GM19193 (cell line): ENCODE data around the gene SLIT3.

Experiments used
- POLR2A ChIP-seq: IDR thresholded peaks from 4 replicates; pipeline ENCODE4 v1.6.1; 2011; ENCODE audit not compliant: insufficient read depth, insufficient read length; ENCODE audit errors: extremely low read depth

SLIT3 gene

DNA sequence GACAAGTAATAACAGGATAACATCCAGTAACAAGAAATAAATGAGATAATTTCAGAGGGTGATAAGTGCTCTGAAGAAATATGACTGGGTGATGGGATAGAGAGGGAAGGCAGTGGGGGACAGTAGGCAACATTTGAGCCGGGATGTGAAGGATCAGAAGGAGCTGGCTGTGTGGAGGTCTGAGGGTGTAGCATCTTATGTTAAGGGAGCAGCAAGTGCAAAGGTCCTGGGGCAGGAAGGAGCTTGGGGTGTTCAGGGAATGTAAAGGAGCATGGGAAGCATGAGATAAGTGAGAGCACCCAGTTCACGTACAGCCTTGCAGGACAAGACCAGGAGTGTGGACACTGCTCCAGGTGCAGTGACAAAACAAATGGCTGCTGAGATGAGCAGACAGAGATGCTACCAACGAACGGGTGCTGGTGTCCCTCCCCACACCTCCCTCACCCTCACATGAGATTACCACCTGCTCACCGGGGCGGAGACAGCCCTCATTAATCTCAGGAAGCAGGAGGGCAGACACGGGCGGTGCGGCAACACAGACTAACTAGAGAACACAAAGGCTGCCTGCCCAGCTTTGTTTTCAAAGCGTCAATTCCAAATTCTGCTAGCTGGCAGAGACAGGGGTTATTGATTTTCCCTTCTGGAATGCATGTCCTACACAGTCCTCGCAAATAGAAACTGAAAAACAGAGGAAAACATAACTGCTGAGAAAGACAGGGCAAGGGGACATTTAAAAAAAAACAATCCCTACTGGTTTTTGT lies 423.6 kb downstream of the SLIT3 start:
- TF ChIP-seq POLR2A, result no peak

DNA sequence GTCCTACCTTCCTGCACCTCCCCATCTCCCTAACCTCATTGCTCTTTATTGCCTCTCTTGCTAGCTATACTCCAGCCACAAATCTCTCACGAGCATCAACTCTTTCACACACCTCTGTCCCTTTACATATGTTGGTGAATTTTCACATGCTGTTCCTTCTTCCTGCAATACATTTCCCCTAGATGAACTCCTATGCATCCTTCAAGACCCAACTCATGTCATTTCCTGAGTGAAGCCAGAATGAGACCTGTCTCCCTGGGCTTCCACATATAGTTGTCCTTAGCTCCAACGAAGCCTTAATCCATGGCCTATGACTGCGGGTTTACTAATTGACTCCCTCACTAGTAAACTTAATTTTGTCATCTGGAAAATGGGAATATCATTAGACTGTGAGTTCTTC lies 424.5 kb downstream of the SLIT3 start:
- no peak for TF ChIP-seq POLR2A

DNA sequence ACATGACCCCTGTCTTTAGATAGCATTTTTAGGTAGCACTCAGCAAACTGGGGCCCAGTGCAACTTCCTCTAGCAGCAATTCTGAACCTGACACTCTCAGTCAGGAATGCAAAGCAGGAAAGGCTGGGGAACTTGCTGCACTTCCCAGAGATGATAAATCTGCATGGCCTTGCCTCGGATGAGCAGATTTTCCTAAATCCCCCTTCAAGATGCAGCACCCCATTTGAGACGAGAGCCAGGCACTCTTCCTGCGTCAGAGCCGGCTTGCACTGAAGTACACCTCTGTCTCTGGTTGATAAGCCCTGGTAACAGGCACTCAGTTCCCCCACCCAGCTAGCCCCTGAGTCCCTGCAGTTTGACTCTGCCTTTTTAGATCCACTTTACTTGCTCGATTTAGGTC lies 425.1 kb downstream of the SLIT3 start:
- TF ChIP-seq POLR2A, result no peak

DNA sequence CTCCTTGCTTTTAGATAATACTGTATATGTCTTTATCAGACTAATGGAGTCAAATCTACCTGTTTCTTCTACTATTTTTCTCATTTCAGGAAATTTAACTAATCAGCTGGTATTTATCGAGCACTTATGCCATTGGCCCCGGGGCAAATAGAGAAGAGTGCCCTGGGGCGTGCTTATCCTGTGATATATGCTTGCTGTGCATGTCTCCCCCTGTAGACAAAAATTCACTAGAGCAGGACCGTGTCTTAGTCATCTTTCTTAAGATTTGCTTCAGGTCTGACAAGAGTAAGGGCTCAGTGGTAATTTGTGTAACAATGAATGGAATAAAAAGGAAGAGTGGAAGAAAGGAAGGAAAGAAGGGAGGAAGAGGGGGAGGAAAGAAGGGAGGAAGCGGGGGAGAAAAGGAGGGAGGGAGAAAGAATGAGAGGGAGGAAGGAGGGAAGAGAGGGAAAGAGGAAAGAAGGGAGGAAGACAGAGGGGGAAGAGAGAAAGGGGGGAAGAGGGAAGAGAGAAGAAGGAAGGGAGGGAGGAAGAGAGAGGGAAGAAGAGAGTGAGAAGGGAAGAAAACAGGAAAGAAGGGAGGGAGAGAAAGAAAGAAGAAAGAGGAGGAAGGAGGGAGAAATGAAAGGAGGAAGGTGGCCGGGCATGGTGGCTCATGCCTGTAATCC lies 426.1 kb downstream of the SLIT3 start:
- no peak for TF ChIP-seq POLR2A

DNA sequence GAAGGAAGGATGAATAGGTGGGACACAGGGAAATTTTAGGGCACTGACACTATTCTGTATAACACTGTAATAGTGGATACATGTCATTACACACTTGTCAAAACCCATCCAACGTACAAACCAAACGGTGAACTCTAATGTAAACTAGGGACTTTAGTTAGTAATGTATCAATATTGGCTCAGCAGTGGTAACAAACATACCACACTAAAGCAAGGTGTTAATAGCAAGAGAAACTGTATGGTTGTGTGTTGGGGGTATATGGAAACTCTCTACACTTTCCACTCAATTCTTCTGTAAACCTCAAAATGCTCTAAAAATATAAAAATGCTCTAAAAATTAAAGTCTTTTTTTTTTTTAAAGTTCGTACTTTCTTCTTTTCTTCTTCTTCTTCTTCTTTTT lies 428.7 kb downstream of the SLIT3 start:
- no peak for TF ChIP-seq POLR2A

DNA sequence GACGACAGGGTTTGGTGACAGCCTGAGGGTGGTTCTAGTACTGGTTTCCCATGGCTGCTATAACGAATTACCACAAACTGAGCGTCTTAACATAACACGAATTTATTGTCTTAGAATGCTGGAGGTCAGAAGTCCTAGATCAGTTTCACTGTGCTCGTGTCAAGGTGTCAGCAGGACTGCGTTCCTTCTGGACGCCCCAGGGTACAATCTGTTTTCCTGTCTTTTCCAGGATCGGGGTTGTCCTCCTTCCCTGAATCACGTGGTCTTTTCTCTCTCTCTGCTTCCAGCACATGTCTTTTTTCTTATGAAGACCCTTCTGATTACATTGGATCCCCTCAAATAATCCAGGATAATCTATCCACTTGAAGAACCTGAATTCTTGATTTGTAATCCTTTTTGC lies 430.0 kb downstream of the SLIT3 start:
- no peak for TF ChIP-seq POLR2A

DNA sequence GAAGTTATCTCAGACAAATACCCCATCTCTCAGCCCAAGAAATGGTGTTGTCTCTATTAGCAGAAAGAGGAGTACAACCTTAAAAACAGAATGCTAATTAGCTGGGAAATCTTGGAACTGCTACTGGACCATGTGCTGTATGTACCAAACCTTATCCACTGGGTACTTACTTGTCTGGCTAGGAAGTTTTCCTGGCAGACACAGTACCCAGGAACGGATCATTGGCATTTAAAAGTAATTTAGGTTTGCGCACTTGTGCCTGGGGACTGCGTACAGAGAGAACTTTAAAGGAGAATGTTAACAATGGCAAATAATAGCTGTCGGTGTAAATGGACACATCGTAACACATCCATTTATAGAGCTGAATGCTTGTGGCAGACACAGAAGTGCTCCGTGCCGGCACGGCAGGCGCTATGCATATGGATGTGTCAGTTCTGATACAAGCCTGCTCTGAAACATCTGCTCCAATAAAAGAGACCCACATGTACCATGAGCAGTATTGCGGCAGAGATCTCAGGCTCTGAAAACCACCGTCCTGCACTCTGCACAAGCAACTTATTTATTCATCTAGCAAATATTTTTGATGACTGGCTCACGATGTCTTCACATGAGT lies 431.2 kb downstream of the SLIT3 start:
- TF ChIP-seq POLR2A, result no peak

DNA sequence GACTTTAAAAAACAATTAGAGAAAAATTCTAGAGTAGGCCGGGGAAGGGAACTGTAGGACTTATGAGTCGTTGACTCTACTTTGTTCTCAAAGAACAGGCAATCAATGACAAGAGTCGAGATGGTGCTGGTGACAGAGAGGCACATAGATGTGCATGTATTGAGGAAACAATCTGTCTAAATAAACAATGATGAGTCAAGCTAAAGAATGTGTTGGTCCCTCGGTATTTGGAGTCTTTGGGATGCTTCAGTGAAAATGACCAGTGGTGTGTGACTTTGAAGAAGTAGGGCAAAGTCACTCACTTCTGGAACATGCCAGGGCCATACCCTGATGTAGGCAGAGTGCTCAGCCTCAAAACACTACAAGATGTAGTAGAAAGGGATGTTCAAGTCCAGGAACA lies 433.7 kb downstream of the SLIT3 start:
- no peak for TF ChIP-seq POLR2A

DNA sequence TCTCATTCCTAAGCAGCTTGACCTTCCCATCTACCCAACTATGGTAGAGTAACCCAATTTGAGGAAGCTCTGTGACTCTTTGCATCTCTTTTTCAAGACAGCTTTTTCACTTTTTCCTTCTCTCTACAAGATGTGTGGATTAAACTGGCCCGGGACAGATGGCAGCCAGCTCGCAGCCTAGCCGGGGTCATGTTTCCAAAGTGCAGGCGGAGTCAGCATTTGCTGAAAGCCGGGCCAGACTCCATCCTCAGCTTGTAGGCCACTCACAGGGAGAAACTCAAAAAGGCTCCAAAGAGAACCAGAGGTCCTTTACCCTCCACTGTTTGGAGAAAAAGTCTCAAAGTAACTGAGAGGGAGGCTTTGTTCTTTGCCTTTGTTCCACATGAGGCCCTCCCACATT lies 435.0 kb downstream of the SLIT3 start:
- TF ChIP-seq POLR2A, result no peak

DNA sequence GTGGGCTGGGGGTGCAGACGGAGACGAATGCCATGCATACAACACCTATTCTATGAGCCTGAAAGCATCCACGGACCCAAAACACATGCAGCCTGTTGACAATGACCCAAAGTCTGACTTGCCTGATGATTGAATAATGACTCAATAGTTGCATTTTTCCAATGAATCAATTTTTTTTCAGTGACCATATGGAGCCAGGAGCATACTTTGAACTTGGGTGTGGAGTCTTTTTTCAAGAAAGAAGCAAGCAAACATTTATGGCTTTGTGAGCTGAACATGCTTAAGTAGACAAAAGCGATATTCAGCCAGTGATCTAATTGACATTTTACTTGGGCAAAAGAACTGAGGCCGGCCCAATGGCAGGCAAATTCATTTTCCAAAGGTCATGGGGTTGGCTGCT lies 437.9 kb downstream of the SLIT3 start:
- no peak for TF ChIP-seq POLR2A

DNA sequence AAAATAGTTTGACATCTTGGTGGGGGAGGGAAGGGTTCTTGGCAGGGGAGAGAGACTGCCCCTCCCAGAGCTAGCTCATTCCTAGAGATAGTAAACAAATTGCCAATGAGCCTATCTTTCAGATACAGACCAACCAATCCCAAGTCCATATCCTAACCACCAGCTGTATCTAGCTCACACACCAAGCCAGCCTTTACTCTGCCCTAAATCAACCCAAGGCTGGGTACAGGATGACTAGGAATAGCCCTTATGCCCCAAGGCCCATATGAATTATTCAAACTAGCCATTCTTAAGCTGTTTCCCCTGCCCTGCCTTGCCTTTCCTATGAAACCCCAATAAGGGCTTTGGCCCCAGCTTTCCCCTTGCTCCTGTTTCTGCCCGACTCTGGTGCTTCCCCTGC lies 440.4 kb downstream of the SLIT3 start:
- no peak for TF ChIP-seq POLR2A

DNA sequence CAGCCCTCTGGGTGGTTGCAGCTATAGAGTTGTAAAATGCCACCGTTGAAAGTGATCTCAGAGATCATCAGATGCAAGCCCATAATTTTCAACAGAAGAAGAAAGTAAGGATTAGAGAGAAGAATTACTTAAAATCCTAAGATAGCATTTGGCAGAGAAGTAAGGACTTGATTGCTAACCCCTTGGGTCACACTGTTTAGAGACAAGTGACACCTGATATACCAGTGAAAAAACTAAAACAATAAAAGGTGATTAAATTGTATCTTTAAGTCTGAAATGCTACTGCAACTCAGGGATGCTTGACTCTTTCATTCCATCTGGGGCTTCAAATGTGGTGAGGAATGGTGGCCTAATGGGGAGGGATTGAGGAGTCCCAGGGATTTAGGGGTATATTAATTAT lies 440.9 kb downstream of the SLIT3 start:
- TF ChIP-seq POLR2A, result no peak

DNA sequence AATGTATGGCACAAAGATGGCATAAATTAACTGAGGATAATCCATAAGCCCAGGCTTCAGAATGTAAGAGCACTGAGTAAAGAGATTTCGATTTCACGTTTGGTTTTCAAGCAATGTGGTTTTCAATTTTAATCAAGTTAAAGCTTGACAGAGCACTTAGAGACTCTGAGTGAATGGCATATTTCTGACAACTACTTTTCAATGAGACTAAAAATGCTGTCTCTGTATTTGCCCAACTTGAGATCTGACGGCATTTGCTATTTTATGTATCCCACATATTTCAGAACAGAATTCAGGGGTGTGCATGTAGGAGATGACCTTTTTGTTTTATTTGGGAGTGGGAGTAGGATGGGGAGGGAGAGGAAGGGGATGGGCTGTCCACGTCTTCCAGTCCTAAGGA lies 441.5 kb downstream of the SLIT3 start:
- no peak for TF ChIP-seq POLR2A

DNA sequence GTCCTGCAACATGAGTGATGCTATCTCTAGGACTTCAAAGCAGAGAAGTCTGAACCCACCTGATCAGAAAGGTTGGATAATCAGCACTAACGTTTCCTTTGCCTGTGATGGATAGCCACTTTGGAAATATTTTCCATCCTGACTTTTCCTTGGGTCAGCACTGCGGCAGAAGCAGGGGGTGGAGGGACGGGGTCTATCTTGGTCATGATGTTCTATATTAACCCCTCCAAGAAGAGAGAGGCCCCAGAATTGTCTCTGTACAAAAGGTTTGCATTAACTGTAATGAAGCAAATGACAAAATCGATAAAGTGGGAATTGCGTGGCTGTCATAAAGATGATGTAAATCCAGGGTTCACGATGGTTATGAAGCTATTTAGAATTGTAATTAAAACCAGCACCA lies 441.9 kb downstream of the SLIT3 start:
- no peak for TF ChIP-seq POLR2A

DNA sequence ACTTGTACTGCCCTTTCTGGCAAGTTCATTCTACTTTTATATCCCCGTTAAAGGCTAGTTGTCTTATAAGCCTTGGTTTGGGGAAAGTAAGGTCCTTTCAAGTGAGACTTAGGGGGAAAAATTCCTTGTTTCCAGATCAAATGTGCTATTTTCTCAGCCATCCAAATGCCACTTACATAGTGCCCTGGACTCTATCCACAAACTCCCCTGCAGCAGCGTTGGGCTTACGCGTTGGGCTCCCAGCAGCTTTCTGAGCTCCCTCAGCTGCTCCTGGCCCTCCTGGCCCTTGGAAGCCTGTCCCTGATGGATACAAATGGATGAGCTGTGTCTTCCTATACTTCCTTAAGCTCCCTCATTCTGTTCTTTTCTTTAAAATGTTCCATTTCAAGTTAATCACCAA lies 442.6 kb downstream of the SLIT3 start:
- TF ChIP-seq POLR2A, result no peak

DNA sequence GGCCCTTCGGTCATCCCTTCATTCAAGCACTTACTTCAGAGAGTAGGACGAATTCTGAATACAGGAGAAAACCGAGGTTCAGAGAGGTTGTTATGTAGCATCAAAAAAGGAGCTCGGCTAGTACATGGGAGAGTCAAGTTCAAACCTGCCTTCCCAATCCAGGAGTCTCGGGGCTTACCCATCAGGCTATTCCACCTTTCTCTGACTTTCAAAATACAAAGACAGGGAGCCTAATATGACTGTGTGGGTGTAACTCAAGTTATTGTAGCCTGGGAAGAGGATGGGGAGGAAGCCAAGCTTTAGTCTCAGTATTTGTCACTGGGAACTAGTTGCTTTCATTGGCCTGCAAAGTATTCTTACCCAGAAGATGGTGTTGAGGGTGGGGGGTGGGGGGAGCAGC lies 447.0 kb downstream of the SLIT3 start:
- TF ChIP-seq POLR2A, result no peak
